GM18502 (cell line): ENCODE data around the gene SFMBT1.
"Not testable (repeated sequence)": the region's sequence is repeated elsewhere in the genome, so short reads cannot be mapped to it uniquely, and the experiment has no call there.

Source experiments
- ATAC-seq: cut with Tn5 transposase; IDR thresholded peaks from one replicate; pipeline ENCODE4 v1.9.1; 2021; ENCODE audit warnings: mild to moderate bottlenecking; ENCODE audit not compliant: unreplicated experiment, poor library complexity

The SFMBT1 gene

GRCh38 chr3:53073553-53074365 is 27.9 kb upstream of the SFMBT1 start:
- peak; percentile 5 for ATAC-seq

- peak; percentile 88 for ATAC-seq
These were observed 27.0 kb upstream of the SFMBT1 start for GRCh38 chr3:53072653-53073552.

- ATAC-seq = no peak
These were observed 26.1 kb upstream of the SFMBT1 start for GRCh38 chr3:53071882-53072431.

GRCh38 chr3:53069422-53070068 is 23.7 kb upstream of the SFMBT1 start:
- ATAC-seq = no peak

- no peak for ATAC-seq
These were observed 22.3 kb upstream of the SFMBT1 start for GRCh38 chr3:53068176-53068575.

- no peak for ATAC-seq
These were observed 21.7 kb upstream of the SFMBT1 start for GRCh38 chr3:53067567-53067966.

- ATAC-seq = no peak
These were observed 20.1 kb upstream of the SFMBT1 start for GRCh38 chr3:53065841-53066480.

- ATAC-seq = no peak
These were observed 17.0 kb upstream of the SFMBT1 start for GRCh38 chr3:53062905-53063304.

- no peak for ATAC-seq
These were observed 10.6 kb upstream of the SFMBT1 start for GRCh38 chr3:53056442-53056841.

GRCh38 chr3:53054233-53054632 is 8.4 kb upstream of the SFMBT1 start:
- ATAC-seq = not testable (repeated sequence)

GRCh38 chr3:53051929-53052328 is 6.1 kb upstream of the SFMBT1 start:
- ATAC-seq = no peak

GRCh38 chr3:53049987-53050386 is 4.1 kb upstream of the SFMBT1 start:
- no peak for ATAC-seq

- ATAC-seq = peak; percentile 36
These were observed 598 bp upstream of the SFMBT1 start for GRCh38 chr3:53046171-53047170.

- peak; percentile 47 for ATAC-seq
These were observed 959 bp downstream of the SFMBT1 start for GRCh38 chr3:53044711-53045517.

GRCh38 chr3:53044371-53044710 is 1.5 kb downstream of the SFMBT1 start:
- no peak for ATAC-seq

- ATAC-seq = no peak
These were observed 2.1 kb downstream of the SFMBT1 start for GRCh38 chr3:53043738-53044137.

- ATAC-seq = no peak
These were observed 3.2 kb downstream of the SFMBT1 start for GRCh38 chr3:53042651-53043050.

GRCh38 chr3:53040351-53040820 is 5.5 kb downstream of the SFMBT1 start:
- no peak for ATAC-seq
